NCI-H2107 (cell line): ENCODE measurements around the gene PSENEN.
"Not testable (repeated sequence)": the region's sequence is repeated elsewhere in the genome, so short reads cannot be mapped to it uniquely, and the experiment has no call there.

Experiments used
- DNase-seq: peaks from one replicate; lab custom pipeline; 2025; lab: John Stamatoyannopoulos, UW

Gene PSENEN

DNA sequence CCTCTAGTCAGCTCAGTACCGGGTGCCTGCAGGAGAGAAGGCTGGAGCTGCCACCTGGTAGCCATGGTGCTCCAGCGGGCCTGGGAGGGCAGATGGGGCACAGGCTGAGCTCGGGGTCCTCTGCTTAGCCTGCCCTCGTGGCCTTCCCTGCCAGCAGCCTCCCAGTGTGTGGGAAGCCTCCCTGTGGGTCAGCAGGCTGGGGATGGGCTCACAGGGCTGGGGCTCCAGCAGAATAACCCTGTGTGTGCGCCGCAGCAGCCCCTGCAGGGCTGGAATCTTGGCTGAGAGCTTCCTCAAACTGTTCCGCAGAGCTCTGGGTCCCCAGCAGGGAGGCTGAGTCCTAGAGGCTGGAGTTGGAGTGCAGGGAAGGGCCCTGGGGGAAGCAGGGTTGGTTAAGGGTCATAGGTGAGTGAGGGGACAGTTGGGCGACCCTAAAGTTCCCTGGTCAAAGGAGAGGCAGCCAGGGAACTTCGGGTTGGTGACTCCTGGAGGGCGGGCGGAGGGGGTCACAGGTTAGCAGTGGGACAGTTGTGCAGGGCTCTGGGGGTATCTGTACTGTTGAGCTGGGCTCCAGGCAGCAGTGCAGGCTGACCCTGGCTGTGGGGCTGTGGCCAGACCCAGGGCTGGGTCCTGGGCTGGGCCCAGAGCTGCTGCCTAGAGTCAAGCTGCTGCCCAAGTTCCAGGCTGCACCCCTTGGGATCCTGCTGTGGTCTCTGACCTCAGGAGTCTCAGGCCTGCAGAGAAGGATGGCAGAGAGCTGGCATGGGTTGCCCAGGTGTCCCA is 43.9 kb downstream of the PSENEN start:
- DNase-seq = no peak

DNA sequence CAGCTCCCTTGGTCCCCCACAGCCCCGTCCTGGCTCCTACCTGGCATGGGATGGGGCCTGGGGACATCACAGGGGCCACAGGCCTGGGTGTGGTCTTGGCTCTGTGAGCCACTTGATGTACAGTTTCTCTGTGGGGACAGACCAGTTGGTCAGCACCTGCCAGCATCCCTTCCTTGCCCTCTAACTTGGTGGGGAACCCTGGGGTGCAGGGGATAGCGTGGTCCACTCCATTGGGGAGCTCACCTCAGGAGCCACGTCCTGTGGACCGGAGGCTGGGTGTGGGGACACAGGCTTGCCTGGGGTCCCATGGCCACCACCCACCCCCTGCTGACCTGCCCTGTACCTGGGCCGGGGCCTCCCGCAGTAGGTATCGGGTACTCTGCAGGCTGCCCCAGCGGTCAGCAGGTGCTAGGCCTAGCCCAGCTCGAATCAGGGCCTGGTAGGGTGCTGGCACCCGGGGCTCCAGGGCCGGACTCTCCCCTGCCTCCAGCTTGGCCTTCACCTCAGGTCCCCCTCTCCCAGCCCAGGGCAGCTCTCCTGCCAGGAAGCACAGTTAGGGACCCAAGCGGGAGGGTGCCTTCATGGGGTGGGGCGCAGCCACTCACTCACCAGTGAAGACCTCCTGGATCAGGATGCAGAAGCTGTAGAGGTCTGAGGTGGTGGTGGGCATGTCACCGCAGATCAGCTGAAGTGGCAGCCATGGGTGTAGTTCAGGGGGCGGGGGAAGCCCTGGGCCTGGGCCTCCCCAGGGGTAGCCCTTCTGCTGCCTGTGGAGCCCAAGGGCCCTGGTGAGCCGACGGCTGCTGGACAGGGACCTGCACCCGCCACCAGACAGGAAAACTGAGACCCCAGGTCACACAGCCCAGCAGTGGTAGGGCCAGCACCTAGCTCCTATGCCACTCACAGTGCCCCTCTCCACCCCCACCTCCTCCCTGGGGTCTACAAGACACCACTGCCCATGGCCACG is 44.8 kb downstream of the PSENEN start:
- DNase-seq = no peak

DNA sequence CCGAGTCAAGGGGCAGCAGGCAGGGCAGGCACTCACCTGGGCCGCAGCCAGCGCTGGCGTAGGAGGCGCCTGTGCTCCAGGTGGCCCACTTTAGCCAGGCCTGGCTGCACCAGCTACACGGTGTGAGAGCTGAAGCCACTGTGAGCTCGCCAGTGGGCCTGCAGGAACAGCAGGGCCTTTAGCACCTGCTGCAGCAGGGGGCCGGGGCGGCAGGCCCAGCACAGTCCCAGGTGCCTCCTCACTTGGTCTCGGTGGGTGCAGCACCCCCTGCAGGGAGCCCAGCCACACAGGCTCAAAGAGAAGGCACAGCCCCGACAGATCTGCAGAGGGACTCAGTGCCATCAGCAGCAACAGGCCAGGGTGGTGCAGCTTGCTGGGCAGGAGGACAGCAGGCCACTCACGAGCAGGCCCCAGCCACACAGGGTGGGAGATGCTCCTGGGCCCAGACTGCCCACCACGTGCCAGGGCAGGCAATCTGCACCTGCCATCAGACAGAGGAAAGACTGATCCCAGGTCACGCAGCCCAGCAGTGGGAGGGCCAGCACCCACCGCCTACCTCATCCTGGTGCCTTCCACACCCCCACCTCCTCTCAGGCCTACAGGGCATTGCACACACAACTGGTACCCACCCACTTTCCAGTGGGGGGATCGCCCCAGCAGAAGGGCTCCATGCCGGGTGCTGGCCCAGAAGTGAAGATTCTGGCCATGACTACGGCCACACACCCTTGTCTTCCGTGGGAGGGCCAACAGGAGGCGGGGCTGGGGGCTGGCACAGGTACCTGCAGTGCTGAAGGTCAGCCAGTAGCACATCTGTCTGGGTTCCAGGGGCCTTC is 45.7 kb downstream of the PSENEN start:
- DNase-seq = peak; percentile 26

DNA sequence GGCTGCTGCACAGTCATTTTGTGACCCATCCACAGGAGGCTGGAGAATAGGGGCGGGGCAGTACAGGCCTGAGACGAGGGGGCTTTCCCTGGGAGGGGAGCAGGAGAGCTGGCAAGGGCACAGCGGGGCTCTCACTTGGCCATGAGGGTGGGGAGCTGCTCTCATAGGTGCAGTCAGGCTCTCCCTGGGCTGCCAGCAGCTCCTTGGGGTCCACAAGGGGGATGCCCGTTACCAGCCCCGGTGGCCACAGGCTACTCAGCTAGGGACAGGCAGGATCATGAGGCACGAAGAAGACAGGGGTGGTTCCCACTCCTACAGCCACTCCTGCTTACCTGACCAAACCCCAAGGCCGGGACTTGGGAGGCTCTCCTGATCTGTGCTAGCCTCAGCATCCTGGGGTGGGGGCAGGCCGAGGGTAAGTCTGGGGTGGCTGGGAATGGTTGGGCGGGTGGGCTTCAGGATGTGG is 46.4 kb downstream of the PSENEN start:
- DNase-seq = no peak

DNA sequence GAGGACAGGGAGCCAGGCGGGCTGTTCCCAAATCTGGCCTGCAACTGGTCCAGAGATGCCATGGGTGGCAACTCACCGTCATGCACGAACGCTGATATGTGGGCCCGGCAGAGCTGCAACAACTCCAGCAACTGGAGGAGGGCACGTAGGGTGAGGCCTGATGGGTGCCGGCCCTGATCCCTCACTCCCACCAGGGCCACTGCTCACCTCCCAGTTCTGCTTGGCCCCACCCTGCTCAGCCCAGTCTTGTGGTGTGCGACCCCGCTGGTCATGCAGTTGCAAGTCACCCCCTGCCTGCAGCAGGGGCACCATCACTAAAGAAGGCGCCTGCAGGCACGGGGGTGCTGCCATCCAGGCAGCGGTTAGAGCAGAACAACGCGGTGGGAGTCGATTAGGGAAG is 46.9 kb downstream of the PSENEN start:
- DNase-seq = no peak

DNA sequence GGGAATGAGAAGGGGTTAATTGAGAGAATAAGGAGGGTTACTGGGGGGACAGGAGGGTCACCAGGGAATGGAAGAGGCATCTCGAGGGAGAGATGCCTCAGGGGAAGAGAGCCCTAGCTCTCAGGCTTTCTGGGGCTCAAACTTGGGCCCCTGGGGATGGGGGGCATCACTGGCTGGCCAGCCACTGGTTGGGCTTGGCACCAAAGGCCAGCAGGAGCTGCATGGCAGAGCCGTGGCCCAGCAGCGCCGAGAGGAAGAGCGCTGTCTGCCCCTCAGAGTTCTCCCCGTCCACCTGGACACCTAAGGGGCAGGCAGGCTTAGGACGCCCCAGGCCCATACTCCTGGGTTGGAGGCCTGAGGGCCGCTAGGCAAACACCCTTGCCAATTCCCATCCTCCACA is 47.4 kb downstream of the PSENEN start:
- DNase-seq = no peak

DNA sequence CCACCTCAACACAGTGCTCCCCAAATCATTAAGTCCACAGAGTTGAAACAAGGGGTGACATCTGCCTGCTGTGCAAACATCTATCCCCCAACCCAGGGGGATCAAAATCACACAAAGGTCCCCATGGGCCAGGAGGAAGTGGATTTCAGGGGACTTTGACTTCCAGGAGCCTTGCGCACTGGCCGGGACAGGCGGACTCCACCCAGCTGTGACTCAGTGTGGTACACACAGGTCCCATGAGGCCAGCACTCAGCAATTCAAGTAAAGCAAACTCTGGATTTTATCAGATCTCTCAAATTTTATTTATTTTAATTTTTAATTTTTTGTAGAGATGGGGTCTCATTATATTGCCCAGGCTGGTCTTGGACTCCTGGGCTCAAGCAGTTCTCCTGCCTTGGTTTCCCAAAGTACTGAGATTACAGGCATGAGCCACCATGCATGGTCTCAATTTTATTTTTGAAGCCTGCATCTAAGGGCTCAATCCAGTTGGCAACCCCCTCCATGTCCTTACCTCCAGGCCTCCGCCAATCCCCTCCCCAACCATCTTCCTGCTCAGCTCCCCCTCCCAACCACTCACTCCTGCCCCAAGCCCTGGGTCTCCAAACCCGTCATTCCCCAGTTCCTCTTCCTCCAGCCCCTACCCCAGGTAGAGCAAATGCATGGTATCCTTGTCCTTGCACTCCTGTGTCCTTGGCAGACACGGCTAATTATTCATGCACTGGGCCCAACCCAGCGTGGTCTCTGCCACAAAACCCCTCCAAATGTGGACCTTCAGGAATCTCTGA is 48.1 kb downstream of the PSENEN start:
- no peak for DNase-seq

DNA sequence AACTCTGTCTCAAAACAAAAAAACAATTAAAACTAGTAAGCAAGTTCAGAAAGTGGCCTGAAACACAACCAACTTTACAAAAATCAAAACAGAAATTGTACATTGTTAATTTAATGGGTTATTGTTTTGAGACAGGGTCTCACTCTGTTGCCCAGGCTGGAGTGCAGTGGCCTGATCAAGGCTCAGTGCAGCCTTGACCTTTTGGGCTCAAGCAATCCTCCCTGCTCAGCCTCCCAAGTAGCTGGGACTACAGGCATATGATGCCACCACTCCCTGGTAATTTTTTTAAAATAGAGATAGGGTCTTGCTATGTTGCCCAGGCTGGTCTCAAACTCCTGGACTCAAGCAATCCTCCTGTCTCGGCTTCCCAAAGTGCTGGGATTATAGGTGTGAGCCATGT is 50.1 kb downstream of the PSENEN start:
- DNase-seq = not testable (repeated sequence)
